HK-2 (cell line): Measurements from ENCODE around the gene MAVS.

Source experiments
- DNase-seq: peaks from one replicate; pipeline ENCODE4 v3.0.0-alpha.2; 2018; ENCODE audit not compliant: unreplicated experiment

The MAVS gene

GRCh38 chr20:3846740-3847428 is at the start of gene MAVS:
MAVS (plus strand) TSS chr20:3846834; CDS start chr20:3854625, 7,791 bp downstream.
- DNase-seq, result peak; percentile 91

- DNase-seq, result no peak
These were observed 49.4 kb upstream of the MAVS start for GRCh38 chr20:3797226-3797545.

- no peak for DNase-seq
These were observed 48.9 kb upstream of the MAVS start for GRCh38 chr20:3797592-3798372.

GRCh38 chr20:3798373-3798768 is 48.3 kb upstream of the MAVS start:
- DNase-seq, result no peak

GRCh38 chr20:3798908-3799248 is 47.8 kb upstream of the MAVS start:
- DNase-seq, result no peak

- DNase-seq, result no peak
These were observed 46.3 kb upstream of the MAVS start for GRCh38 chr20:3800256-3800877.

GRCh38 chr20:3800878-3801260 is 45.8 kb upstream of the MAVS start:
- DNase-seq, result no peak

GRCh38 chr20:3801299-3801698 is 45.3 kb upstream of the MAVS start:
- no peak for DNase-seq

GRCh38 chr20:3801846-3802245 is 44.8 kb upstream of the MAVS start:
- DNase-seq, result no peak

- DNase-seq, result no peak
These were observed 44.0 kb upstream of the MAVS start for GRCh38 chr20:3802524-3803239.

- no peak for DNase-seq
These were observed 43.3 kb upstream of the MAVS start for GRCh38 chr20:3803289-3803688.

GRCh38 chr20:3803854-3804253 is 42.8 kb upstream of the MAVS start:
- no peak for DNase-seq

GRCh38 chr20:3804254-3804751 is 42.3 kb upstream of the MAVS start:
- DNase-seq, result no peak

- no peak for DNase-seq
These were observed 41.9 kb upstream of the MAVS start for GRCh38 chr20:3804781-3805180.

GRCh38 chr20:3808544-3808943 is 38.1 kb upstream of the MAVS start:
- no peak for DNase-seq

GRCh38 chr20:3811467-3812258 is 35.0 kb upstream of the MAVS start:
- peak; percentile 99 for DNase-seq

GRCh38 chr20:3812259-3812681 is 34.4 kb upstream of the MAVS start:
- no peak for DNase-seq

- DNase-seq, result no peak
These were observed 33.4 kb upstream of the MAVS start for GRCh38 chr20:3812975-3813847.

GRCh38 chr20:3813848-3814581 is 32.6 kb upstream of the MAVS start:
- DNase-seq, result no peak
